ENCODE results near the gene STRN3.
"Not testable (repeated sequence)": the region's sequence is repeated elsewhere in the genome, so short reads cannot be mapped to it uniquely, and the experiment has no call there.

Gene STRN3

GRCh38 chr14:30967364-30968098, 58.6 kb downstream of the STRN3 start:
- H3K4me1 ChIP-seq (ENCODE audit: control insufficient read depth, insufficient read depth, low read length); H3K4me3 ChIP-seq (ENCODE audit: low read depth, low read length); H3K9me3 ChIP-seq (ENCODE audit: control insufficient read depth, insufficient read depth, low read depth, low read length); H3K27ac ChIP-seq (ENCODE audit: low read depth, low read length); H3K9ac ChIP-seq (ENCODE audit: low read length); H3K27me3 ChIP-seq (ENCODE audit: control insufficient read depth, insufficient read depth, low read length): not testable (repeated sequence)
- peaks cover 12% of the 10 kb centered on the region for H3K36me3 ChIP-seq (ENCODE audit: control insufficient read depth, insufficient read depth, low read length)

GRCh38 chr14:30966415-30967363, 59.5 kb downstream of the STRN3 start:
- peaks cover 7% of the 10 kb centered on the region for H3K4me1 ChIP-seq (ENCODE audit: control insufficient read depth, insufficient read depth, low read length)
- peaks cover 7% of the 10 kb centered on the region; the same call in 1 of the 2 replicates for H3K9me3 ChIP-seq (ENCODE audit: control insufficient read depth, insufficient read depth, low read depth, low read length)
- H3K36me3 ChIP-seq (ENCODE audit: control insufficient read depth, insufficient read depth, low read length): peaks cover 12% of the 10 kb centered on the region
- no peak overlapping the region for H3K4me3 ChIP-seq (ENCODE audit: low read depth, low read length)
- no peak overlapping the region for H3K9ac ChIP-seq (ENCODE audit: low read length)
- no peaks in the 10 kb centered on the region for H3K27me3 ChIP-seq (ENCODE audit: control insufficient read depth, insufficient read depth, low read length)
- H3K27ac ChIP-seq (ENCODE audit: low read depth, low read length): no peak overlapping the region

GRCh38 chr14:30965861-30966260, 60.3 kb downstream of the STRN3 start:
- H3K4me1 ChIP-seq (ENCODE audit: control insufficient read depth, insufficient read depth, low read length); H3K27ac ChIP-seq (ENCODE audit: low read depth, low read length); H3K9ac ChIP-seq (ENCODE audit: low read length); H3K27me3 ChIP-seq (ENCODE audit: control insufficient read depth, insufficient read depth, low read length); H3K9me3 ChIP-seq (ENCODE audit: control insufficient read depth, insufficient read depth, low read depth, low read length); H3K4me3 ChIP-seq (ENCODE audit: low read depth, low read length): not testable (repeated sequence)
- H3K36me3 ChIP-seq (ENCODE audit: control insufficient read depth, insufficient read depth, low read length): peaks cover 12% of the 10 kb centered on the region

GRCh38 chr14:30962537-30962936, 63.6 kb downstream of the STRN3 start:
- H3K9me3 ChIP-seq (ENCODE audit: control insufficient read depth, insufficient read depth, low read depth, low read length); H3K27me3 ChIP-seq (ENCODE audit: control insufficient read depth, insufficient read depth, low read length); H3K4me1 ChIP-seq (ENCODE audit: control insufficient read depth, insufficient read depth, low read length); H3K4me3 ChIP-seq (ENCODE audit: low read depth, low read length); H3K9ac ChIP-seq (ENCODE audit: low read length); H3K27ac ChIP-seq (ENCODE audit: low read depth, low read length): not testable (repeated sequence)
- H3K36me3 ChIP-seq (ENCODE audit: control insufficient read depth, insufficient read depth, low read length): peaks cover 12% of the 10 kb centered on the region

GRCh38 chr14:30961330-30961729, 64.8 kb downstream of the STRN3 start:
- H3K27ac ChIP-seq (ENCODE audit: low read depth, low read length): no peak overlapping the region
- peaks cover under 1% of the 10 kb centered on the region; the same call in 1 of the 2 replicates for H3K9me3 ChIP-seq (ENCODE audit: control insufficient read depth, insufficient read depth, low read depth, low read length)
- no peak overlapping the region for H3K9ac ChIP-seq (ENCODE audit: low read length)
- H3K27me3 ChIP-seq (ENCODE audit: control insufficient read depth, insufficient read depth, low read length): no peaks in the 10 kb centered on the region
- H3K36me3 ChIP-seq (ENCODE audit: control insufficient read depth, insufficient read depth, low read length): peaks cover 7% of the 10 kb centered on the region
- no peak overlapping the region for H3K4me3 ChIP-seq (ENCODE audit: low read depth, low read length)
- H3K4me1 ChIP-seq (ENCODE audit: control insufficient read depth, insufficient read depth, low read length): no peaks in the 10 kb centered on the region

- Histone ChIP-seq H3K36me3 (ENCODE audit: control insufficient read depth, insufficient read depth, low read length) (peaks cover 17% of the 10 kb centered on the region), H3K27ac (ENCODE audit: low read depth, low read length) (no peak overlapping the region), H3K27me3 (ENCODE audit: control insufficient read depth, insufficient read depth, low read length) (no peaks in the 10 kb centered on the region), H3K9me3 (ENCODE audit: control insufficient read depth, insufficient read depth, low read depth, low read length) (no peaks in the 10 kb centered on the region), H3K4me1 (ENCODE audit: control insufficient read depth, insufficient read depth, low read length) (no peaks in the 10 kb centered on the region), H3K9ac (ENCODE audit: low read length) (no peak overlapping the region), H3K4me3 (ENCODE audit: low read depth, low read length) (no peak overlapping the region)
Observed at GRCh38 chr14:30960216-30960615, 66.0 kb downstream of the STRN3 start.

- Histone ChIP-seq H3K9me3 (ENCODE audit: control insufficient read depth, insufficient read depth, low read depth, low read length) (no peaks in the 10 kb centered on the region), H3K4me1 (ENCODE audit: control insufficient read depth, insufficient read depth, low read length) (no peaks in the 10 kb centered on the region), H3K4me3 (ENCODE audit: low read depth, low read length) (no peak overlapping the region), H3K27ac (ENCODE audit: low read depth, low read length) (0 out of 2 replicates have a peak overlapping the region, but pooled peaks have one; percentile 15), H3K9ac (ENCODE audit: low read length) (no peak overlapping the region), H3K27me3 (ENCODE audit: control insufficient read depth, insufficient read depth, low read length) (no peaks in the 10 kb centered on the region), H3K36me3 (ENCODE audit: control insufficient read depth, insufficient read depth, low read length) (peaks cover 16% of the 10 kb centered on the region)
Observed at GRCh38 chr14:30958555-30959407, 67.4 kb downstream of the STRN3 start.

- no peaks in the 10 kb centered on the region for H3K9me3 ChIP-seq (ENCODE audit: control insufficient read depth, insufficient read depth, low read depth, low read length)
- no peak overlapping the region for H3K27ac ChIP-seq (ENCODE audit: low read depth, low read length)
- H3K4me1 ChIP-seq (ENCODE audit: control insufficient read depth, insufficient read depth, low read length): no peaks in the 10 kb centered on the region
- peaks cover 23% of the 10 kb centered on the region for H3K36me3 ChIP-seq (ENCODE audit: control insufficient read depth, insufficient read depth, low read length)
- H3K9ac ChIP-seq (ENCODE audit: low read length): no peak overlapping the region
- H3K27me3 ChIP-seq (ENCODE audit: control insufficient read depth, insufficient read depth, low read length): no peaks in the 10 kb centered on the region
- H3K4me3 ChIP-seq (ENCODE audit: low read depth, low read length): no peak overlapping the region
Observed at GRCh38 chr14:30957813-30958370, 68.3 kb downstream of the STRN3 start.

GRCh38 chr14:30949651-30950050, 76.5 kb downstream of the STRN3 start:
- Histone ChIP-seq H3K4me1 (ENCODE audit: control insufficient read depth, insufficient read depth, low read length) (no peaks in the 10 kb centered on the region), H3K27me3 (ENCODE audit: control insufficient read depth, insufficient read depth, low read length) (no peaks in the 10 kb centered on the region), H3K9ac (ENCODE audit: low read length) (no peak overlapping the region), H3K9me3 (ENCODE audit: control insufficient read depth, insufficient read depth, low read depth, low read length) (no peaks in the 10 kb centered on the region), H3K4me3 (ENCODE audit: low read depth, low read length) (no peak overlapping the region), H3K27ac (ENCODE audit: low read depth, low read length) (no peak overlapping the region), H3K36me3 (ENCODE audit: control insufficient read depth, insufficient read depth, low read length) (peaks cover 75% of the 10 kb centered on the region)

GRCh38 chr14:30943694-30944093, 82.5 kb downstream of the STRN3 start:
- H3K9ac ChIP-seq (ENCODE audit: low read length): no peak overlapping the region
- H3K4me3 ChIP-seq (ENCODE audit: low read depth, low read length): no peak overlapping the region
- H3K27me3 ChIP-seq (ENCODE audit: control insufficient read depth, insufficient read depth, low read length): no peaks in the 10 kb centered on the region
- no peak overlapping the region for H3K27ac ChIP-seq (ENCODE audit: low read depth, low read length)
- H3K9me3 ChIP-seq (ENCODE audit: control insufficient read depth, insufficient read depth, low read depth, low read length): no peaks in the 10 kb centered on the region
- H3K4me1 ChIP-seq (ENCODE audit: control insufficient read depth, insufficient read depth, low read length): no peaks in the 10 kb centered on the region
- peaks cover 54% of the 10 kb centered on the region for H3K36me3 ChIP-seq (ENCODE audit: control insufficient read depth, insufficient read depth, low read length)
